ENCODE measurements around the gene DYRK1A. TPM values are rescaled to one million over a fixed set of nuclear protein-coding genes. Genes with fewer than 3 reads are reported as not detected.

The DYRK1A gene
- total RNA-seq, 4 donors from 2014 or later: 76.5 to 105 (median 91.3) TPM

GRCh38 chr21:37405629-37406028 is 39.1 kb downstream of the DYRK1A start:
- WGBS: 75% methylated on average over 4 of the region's 4 CpGs
- Histone ChIP-seq H3K4me3 (no peak overlapping the region), H3K36me3 (no peaks in the 10 kb centered on the region), H3K4me1 (peaks cover 34% of the 10 kb centered on the region), H3K9me3 (no peaks in the 10 kb centered on the region), H3K27me3 (no peaks in the 10 kb centered on the region), H3K27ac (no peak overlapping the region)
- TF ChIP-seq, protein P1, sequence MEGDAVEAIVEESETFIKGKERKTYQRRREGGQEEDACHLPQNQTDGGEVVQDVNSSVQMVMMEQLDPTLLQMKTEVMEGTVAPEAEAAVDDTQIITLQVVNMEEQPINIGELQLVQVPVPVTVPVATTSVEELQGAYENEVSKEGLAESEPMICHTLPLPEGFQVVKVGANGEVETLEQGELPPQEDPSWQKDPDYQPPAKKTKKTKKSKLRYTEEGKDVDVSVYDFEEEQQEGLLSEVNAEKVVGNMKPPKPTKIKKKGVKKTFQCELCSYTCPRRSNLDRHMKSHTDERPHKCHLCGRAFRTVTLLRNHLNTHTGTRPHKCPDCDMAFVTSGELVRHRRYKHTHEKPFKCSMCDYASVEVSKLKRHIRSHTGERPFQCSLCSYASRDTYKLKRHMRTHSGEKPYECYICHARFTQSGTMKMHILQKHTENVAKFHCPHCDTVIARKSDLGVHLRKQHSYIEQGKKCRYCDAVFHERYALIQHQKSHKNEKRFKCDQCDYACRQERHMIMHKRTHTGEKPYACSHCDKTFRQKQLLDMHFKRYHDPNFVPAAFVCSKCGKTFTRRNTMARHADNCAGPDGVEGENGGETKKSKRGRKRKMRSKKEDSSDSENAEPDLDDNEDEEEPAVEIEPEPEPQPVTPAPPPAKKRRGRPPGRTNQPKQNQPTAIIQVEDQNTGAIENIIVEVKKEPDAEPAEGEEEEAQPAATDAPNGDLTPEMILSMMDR (IDR thresholded peaks at IDR 0.05): no peak
- no peak for TF ChIP-seq EP300 (IDR thresholded peaks at IDR 0.05)
- no peak for TF ChIP-seq POLR2A (IDR thresholded peaks at IDR 0.05)
- no peak for TF ChIP-seq POLR2AphosphoS5 (IDR thresholded peaks at IDR 0.05)
- DNase-seq (ENCODE audit: low spot score in 2 of 2): no peak

DNA sequence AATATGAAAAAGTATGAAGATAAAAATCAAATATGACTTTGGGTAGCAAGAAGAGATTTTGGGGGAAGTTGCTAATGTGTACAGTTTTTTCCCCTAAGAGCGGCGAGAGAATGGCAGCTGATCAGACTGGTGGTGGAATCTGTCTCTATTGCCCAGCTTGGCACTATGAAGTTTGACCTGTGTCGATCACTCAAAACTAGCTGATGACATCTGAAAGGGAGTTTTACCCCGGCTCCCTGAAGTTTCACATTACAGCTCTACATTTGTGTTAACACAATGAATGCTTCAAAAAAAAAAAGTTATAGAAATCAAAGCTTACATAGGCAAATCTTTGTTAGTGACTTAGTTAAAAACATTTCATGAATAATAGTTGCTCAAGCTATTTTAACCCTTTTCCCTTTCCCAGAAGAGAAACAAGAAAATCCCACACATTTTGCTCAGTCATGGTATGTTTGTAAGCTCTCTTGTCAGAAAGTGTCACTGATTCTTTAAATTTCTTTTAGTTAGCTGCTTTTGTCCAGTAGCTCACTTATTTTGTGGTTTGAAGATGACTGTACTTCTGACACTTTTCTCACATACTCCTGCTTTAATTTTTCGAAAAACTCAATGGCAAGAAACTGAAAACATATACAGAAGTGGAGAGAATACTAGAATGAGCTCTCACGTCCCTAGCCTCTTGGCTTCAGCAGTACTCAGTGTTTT is 41.3 kb downstream of the DYRK1A start:
- H3K27ac ChIP-seq: no peak overlapping the region
- no peaks in the 10 kb centered on the region for H3K36me3 ChIP-seq
- TF ChIP-seq POLR2AphosphoS5 (IDR thresholded peaks at IDR 0.05): no peak
- TF ChIP-seq EP300 (IDR thresholded peaks at IDR 0.05): no peak
- TF ChIP-seq POLR2A (IDR thresholded peaks at IDR 0.05): no peak
- TF ChIP-seq, protein P1 (IDR thresholded peaks at IDR 0.05): no peak
- no peaks in the 10 kb centered on the region for H3K27me3 ChIP-seq
- WGBS: 56% methylated on average over 6 of the region's 6 CpGs
- peaks cover 48% of the 10 kb centered on the region for H3K4me1 ChIP-seq
- no peak overlapping the region for H3K4me3 ChIP-seq
- DNase-seq (ENCODE audit: low spot score in 2 of 2): no peak
- H3K9me3 ChIP-seq: no peaks in the 10 kb centered on the region

DNA sequence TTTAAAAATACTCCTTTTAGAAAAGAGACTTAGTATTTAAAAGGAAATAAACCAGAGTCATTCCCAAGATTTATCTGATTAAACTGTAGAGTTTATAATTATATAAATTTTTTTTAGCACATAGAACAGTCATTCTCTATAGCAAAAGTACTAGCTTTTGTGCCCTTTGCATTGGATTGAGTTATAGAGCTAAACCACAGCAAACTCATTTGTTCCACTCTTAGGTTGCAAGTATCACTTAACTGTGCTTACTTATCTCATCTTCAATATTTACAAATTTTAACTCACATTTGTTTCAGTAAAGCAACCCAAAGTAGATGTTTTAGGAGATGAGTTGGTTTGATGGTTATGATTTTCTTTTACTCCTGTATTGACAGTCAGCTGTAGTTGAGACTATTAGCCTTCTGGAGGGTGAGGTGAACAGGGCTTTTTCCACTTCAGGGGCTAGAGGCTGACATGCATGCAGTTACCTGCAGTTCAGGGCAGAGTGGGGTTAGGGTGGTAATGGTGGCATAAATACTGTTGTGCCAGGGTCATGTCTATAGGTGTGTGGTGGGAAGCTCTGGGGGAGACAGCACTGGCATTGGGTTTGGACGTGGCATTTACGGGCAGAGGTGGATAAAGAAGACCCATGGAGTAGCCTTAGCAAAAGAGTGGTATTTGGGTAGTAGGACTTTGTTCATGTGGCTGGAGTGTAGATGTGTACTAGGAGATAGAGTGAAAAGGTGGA is 42.1 kb downstream of the DYRK1A start:
- H3K36me3 ChIP-seq: no peaks in the 10 kb centered on the region
- 100% methylated on average over 2 of the region's 2 CpGs for WGBS
- H3K4me3 ChIP-seq: no peak overlapping the region
- H3K27me3 ChIP-seq: no peaks in the 10 kb centered on the region
- no peak for DNase-seq (ENCODE audit: low spot score in 2 of 2)
- TF ChIP-seq, protein P1 (IDR thresholded peaks at IDR 0.05): no peak
- TF ChIP-seq POLR2AphosphoS5 (IDR thresholded peaks at IDR 0.05): no peak
- no peak for TF ChIP-seq POLR2A (IDR thresholded peaks at IDR 0.05)
- no peak for TF ChIP-seq EP300 (IDR thresholded peaks at IDR 0.05)
- peaks cover 52% of the 10 kb centered on the region for H3K4me1 ChIP-seq
- no peaks in the 10 kb centered on the region for H3K9me3 ChIP-seq
- no peak overlapping the region for H3K27ac ChIP-seq

GRCh38 chr21:37410639-37411038 is 44.1 kb downstream of the DYRK1A start:
- 95% methylated on average over 9 of the region's 9 CpGs for WGBS
- Histone ChIP-seq H3K36me3 (no peaks in the 10 kb centered on the region), H3K9me3 (no peaks in the 10 kb centered on the region), H3K4me3 (no peak overlapping the region), H3K27me3 (no peaks in the 10 kb centered on the region), H3K4me1 (peaks cover 65% of the 10 kb centered on the region), H3K27ac (no peak overlapping the region)
- TF ChIP-seq EP300 (IDR thresholded peaks at IDR 0.05) (no peak), POLR2AphosphoS5 (IDR thresholded peaks at IDR 0.05) (no peak), POLR2A (IDR thresholded peaks at IDR 0.05) (no peak)
- TF ChIP-seq, protein P1 (IDR thresholded peaks at IDR 0.05): no peak
- no peak for DNase-seq (ENCODE audit: low spot score in 2 of 2)

- WGBS: 67% methylated on average over 4 of the region's 4 CpGs
- no peak for TF ChIP-seq POLR2A (IDR thresholded peaks at IDR 0.05)
- no peak for TF ChIP-seq EP300 (IDR thresholded peaks at IDR 0.05)
- TF ChIP-seq, protein P1 (IDR thresholded peaks at IDR 0.05): no peak
- no peak for TF ChIP-seq POLR2AphosphoS5 (IDR thresholded peaks at IDR 0.05)
- Histone ChIP-seq H3K4me1 (peaks cover 64% of the 10 kb centered on the region), H3K4me3 (no peak overlapping the region), H3K27me3 (no peaks in the 10 kb centered on the region), H3K9me3 (no peaks in the 10 kb centered on the region), H3K36me3 (no peaks in the 10 kb centered on the region), H3K27ac (no peak overlapping the region)
- DNase-seq (ENCODE audit: low spot score in 2 of 2): no peak
These were observed 46.2 kb downstream of the DYRK1A start for GRCh38 chr21:37412603-37413360.

All from suprapubic skin (tissue), 4 donors.